ENCODE measurements around the gene GSE1.

The GSE1 gene

GRCh38 chr16:85612801-85613603 is at the start of gene GSE1:
Gene GSE1, plus strand, starts transcription at chr16:85613322. Its CDS starts 70 bp downstream, at chr16:85613392.
- FAIRE-seq (peak; percentile 72), DNase-seq (ENCODE audit: insufficient read length, low spot score) (peak; percentile 82)

GRCh38 chr16:85563515-85564276 is 49.4 kb upstream of the GSE1 start:
- FAIRE-seq (no peak), DNase-seq (ENCODE audit: insufficient read length, low spot score) (no peak)

GRCh38 chr16:85564277-85565051 is 48.7 kb upstream of the GSE1 start:
- no peak for FAIRE-seq

GRCh38 chr16:85565340-85565739 is 47.8 kb upstream of the GSE1 start:
- DNase-seq (ENCODE audit: insufficient read length, low spot score) (no peak), FAIRE-seq (no peak)

More at GRCh38 chr16:85564277-85565051, 48.7 kb upstream of the GSE1 start:
- no peak for DNase-seq (ENCODE audit: insufficient read length, low spot score)

GRCh38 chr16:85565801-85566526 is 47.2 kb upstream of the GSE1 start:
- no peak for DNase-seq (ENCODE audit: insufficient read length, low spot score)
- FAIRE-seq = no peak

- FAIRE-seq (no peak), DNase-seq (ENCODE audit: insufficient read length, low spot score) (no peak)
Observed at GRCh38 chr16:85566561-85567100, 46.5 kb upstream of the GSE1 start.

GRCh38 chr16:85567101-85567866 is 45.8 kb upstream of the GSE1 start:
- FAIRE-seq (no peak), DNase-seq (ENCODE audit: insufficient read length, low spot score) (no peak)

- FAIRE-seq (no peak), DNase-seq (ENCODE audit: insufficient read length, low spot score) (no peak)
Observed at GRCh38 chr16:85567935-85568334, 45.2 kb upstream of the GSE1 start.

- no peak for DNase-seq (ENCODE audit: insufficient read length, low spot score)
- no peak for FAIRE-seq
Observed at GRCh38 chr16:85568519-85568918, 44.6 kb upstream of the GSE1 start.

GRCh38 chr16:85569039-85569614 is 44.0 kb upstream of the GSE1 start:
- no peak for DNase-seq (ENCODE audit: insufficient read length, low spot score)
- no peak for FAIRE-seq

- DNase-seq (ENCODE audit: insufficient read length, low spot score) (peak; percentile 92), FAIRE-seq (peak; percentile 95)
Observed at GRCh38 chr16:85569615-85570212, 43.4 kb upstream of the GSE1 start.

GRCh38 chr16:85570213-85570734 is 42.8 kb upstream of the GSE1 start:
- FAIRE-seq (no peak), DNase-seq (ENCODE audit: insufficient read length, low spot score) (peak; percentile 59)

GRCh38 chr16:85570735-85571562 is 42.2 kb upstream of the GSE1 start:
- FAIRE-seq (peak; percentile 96), DNase-seq (ENCODE audit: insufficient read length, low spot score) (peak; percentile 80)

GRCh38 chr16:85571563-85571812 is 41.6 kb upstream of the GSE1 start:
- FAIRE-seq (no peak), DNase-seq (ENCODE audit: insufficient read length, low spot score) (no peak)

- FAIRE-seq (peak; percentile 45), DNase-seq (ENCODE audit: insufficient read length, low spot score) (peak; percentile 61)
Observed at GRCh38 chr16:85571813-85572619, 41.1 kb upstream of the GSE1 start.

GRCh38 chr16:85573045-85573695 is 40.0 kb upstream of the GSE1 start:
- DNase-seq (ENCODE audit: insufficient read length, low spot score) (no peak), FAIRE-seq (no peak)
